Sigmoid colon (tissue), 4 donors: ENCODE data around the gene CDK6.

Experiments used
- CTCF ChIP-seq, 4 experiments: fragments of 450-650 bp in 3 of 4; fragments of 200-600 bp in 1 of 4; IDR thresholded peaks; one replicate each; pipeline ENCODE4 v1.5.1; 2016 to 2019; ENCODE audit warnings: antibody characterized with exemption in 4 of 4, mild to moderate bottlenecking in 3 of 4, moderate library complexity in 2 of 4
- EP300 ChIP-seq, 4 donors: sonication (generic); formaldehyde crosslinking; IDR thresholded peaks; one replicate each; pipeline ENCODE4 v1.6.1; 2017; ENCODE audit warnings: antibody characterized with exemption in 4 of 4
- POLR2A ChIP-seq, 2 donors: fragments of 450-650 bp; IDR thresholded peaks; one replicate each; pipeline ENCODE4 v1.6.1; 2016; ENCODE audit warnings: antibody characterized with exemption in 2 of 2, mild to moderate bottlenecking in 2 of 2, moderate library complexity in 2 of 2
- POLR2AphosphoS5 ChIP-seq, 4 donors: sonication (generic); formaldehyde crosslinking; IDR thresholded peaks; one replicate each; pipeline ENCODE4 v1.6.1; 2017; ENCODE audit warnings: antibody characterized with exemption in 4 of 4

- no peak for TF ChIP-seq CTCF (IDR thresholded peaks at IDR 0.05)
- TF ChIP-seq POLR2AphosphoS5 (IDR thresholded peaks at IDR 0.05), result no peak
- TF ChIP-seq POLR2A (IDR thresholded peaks at IDR 0.05), result no peak
- TF ChIP-seq EP300 (IDR thresholded peaks at IDR 0.05), result no peak
These were observed 45.4 kb downstream of the CDK6 start for GRCh38 chr7:92790992-92791391.
